Activated T-helper 9 cell treated with anti-CD3 and anti-CD28 coated beads, Interleukin-2, amount 50 U/mL, for 16 hours (primary cell): ENCODE data around the gene OR5B17.
"Not testable (repeated sequence)": the region's sequence is repeated elsewhere in the genome, so short reads cannot be mapped to it uniquely, and the experiment has no call there.

ENCODE experiments used
- DNase-seq: peaks from one replicate; pipeline ENCODE4 v3.0.0-alpha.2; 2020; ENCODE audit warnings: low read depth

Gene OR5B17

GRCh38 chr11:58358969-58359368, at the start of gene OR5B17:
TSS of gene OR5B17 (minus strand) at chr11:58359069. CDS start at chr11:58359069, 0 bp downstream.
- DNase-seq: no peak

GRCh38 chr11:58406774-58407173, 47.9 kb upstream of the OR5B17 start, which contains the start of gene OR5B3:
TSS of gene OR5B3 (minus strand) at chr11:58406874. CDS start at chr11:58403409, 3,465 bp downstream.
- no peak for DNase-seq

DNA sequence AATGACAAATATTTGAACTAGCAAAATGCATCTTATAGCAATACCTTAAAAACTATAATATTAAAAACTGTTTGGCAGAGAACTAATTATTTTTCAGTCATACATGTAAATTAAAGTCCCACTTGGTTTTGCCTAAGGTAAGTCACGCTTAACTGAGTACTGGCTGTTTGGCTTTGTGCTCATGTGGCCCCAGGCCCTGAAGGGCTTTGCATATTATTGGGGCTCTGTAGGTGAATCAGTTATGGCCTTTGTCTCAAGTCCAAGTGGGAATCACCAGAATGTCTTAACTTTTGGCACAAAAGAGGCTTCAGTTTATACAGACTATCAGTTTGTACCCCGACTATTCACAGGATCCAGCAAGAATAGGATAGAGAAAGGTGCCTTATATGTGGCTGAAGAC, 40.8 kb upstream of the OR5B17 start:
- DNase-seq: not testable (repeated sequence)

- no peak for DNase-seq
These were observed 36.7 kb upstream of the OR5B17 start for GRCh38 chr11:58395581-58395980.

DNA sequence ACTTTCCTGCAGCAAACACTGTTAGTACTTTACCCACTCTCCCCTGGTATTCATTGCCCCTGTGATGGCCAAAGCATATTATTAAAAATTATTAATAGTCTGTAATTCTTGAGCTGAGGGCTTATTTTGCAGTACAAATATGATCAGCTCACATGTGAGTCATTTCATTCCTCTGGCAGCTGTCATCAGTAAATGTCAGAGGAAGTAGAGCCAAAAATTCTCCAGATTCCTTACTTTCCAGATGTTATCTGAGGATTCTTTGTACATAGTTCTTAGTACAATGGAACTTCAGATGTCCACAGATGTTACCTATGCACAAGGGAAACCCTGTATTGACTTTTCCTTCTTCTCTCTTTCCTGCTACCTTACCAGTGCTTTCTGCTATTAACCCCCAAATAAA, 35.3 kb upstream of the OR5B17 start:
- DNase-seq: no peak

DNA sequence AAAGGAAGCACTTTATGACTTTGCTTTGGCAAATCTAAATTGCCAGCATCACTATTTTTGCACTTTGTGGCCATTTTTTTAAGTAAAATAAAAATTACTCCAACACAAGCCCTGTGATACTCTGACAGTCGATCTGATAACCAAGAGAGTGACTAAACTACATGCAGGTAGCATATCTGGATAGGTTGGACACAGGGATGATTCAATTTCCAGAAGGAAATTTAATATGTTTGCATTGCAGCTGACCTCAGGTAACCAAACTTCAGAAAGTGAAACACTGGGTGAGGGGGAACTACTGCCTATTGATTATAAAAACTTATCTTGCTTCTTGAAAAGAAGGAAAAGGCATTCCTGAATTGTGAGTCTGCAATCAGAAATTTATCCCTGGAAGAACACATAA, 33.9 kb upstream of the OR5B17 start:
- no peak for DNase-seq

- no peak for DNase-seq
These were observed 33.0 kb upstream of the OR5B17 start for GRCh38 chr11:58391879-58392278.

- no peak for DNase-seq
These were observed 31.7 kb upstream of the OR5B17 start for GRCh38 chr11:58390551-58391063.

DNA sequence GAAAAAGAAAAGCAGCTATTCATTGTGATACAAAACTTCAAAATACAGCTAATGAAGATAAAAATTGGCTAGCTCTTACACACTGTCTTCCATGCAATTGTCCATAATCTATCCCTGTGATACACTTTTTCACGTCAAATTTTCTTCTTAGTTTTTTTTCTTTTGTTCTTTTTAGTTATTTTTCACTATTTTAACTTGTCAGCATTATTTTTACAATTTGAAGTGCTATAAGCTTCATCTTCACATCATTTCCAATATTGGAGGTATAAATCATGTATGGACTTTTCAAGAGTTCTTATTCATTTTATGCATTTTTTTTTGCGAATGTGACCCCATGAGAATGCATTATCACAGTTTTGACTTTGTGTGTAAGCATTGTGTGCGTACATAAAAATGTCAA, 4.1 kb downstream of the OR5B17 start:
- no peak for DNase-seq

GRCh38 chr11:58345204-58345603, 13.7 kb downstream of the OR5B17 start:
- no peak for DNase-seq

GRCh38 chr11:58334708-58335107, 24.2 kb downstream of the OR5B17 start:
- no peak for DNase-seq

DNA sequence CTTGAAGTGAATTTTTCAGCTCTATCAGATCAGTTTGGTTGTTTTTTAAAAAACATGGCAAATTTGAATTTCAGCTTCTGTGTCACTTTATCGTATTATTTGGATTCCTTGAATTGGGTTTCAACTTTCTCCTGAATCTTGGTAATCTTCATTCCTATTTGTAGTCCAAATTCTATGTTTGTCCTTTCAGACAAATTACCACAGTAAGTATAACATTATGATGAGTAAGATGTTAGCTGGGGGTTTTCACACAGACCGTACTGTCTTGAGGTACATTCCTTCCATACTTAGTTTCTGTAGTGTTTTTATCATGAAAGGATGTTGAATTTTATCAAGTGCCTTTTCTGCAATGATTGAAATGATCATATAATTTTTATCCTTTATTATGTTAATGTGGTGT, 28.0 kb downstream of the OR5B17 start:
- DNase-seq: no peak

DNA sequence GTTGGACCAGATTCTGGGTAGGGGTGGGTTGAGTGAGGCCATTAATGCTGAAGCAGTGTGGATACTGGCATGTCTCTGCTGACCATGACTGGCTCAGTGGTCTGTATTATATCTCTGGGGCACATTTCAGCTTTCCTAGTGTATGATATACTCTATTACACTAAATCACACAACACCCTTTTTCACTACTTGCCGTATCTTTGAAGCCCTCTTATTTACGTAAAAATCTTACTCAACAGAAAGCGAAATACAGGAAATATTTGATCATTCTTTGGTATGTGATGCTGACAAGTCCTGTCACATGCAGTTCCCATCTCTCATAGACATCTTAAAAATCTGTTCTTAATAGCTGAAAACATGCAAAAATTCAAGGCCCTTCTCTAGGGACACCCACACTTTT, 40.3 kb downstream of the OR5B17 start:
- DNase-seq: no peak

DNA sequence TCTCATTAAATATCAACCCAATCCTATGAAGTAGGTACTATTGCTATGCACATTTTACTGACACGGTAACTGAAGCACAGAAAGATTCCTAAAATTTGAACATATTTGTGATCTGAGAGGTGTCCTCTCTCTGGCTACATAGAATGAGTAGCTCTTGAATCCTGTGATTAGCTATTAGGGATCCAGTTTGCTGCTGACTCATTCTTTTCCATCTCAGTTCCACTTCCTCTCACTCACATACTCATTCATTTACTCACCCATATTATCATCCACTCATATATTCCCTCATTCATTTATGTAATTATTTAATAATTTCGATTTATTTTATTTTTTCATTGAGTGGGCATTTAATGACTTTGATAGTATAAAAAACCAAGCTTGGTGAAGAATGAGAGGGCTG, 42.7 kb downstream of the OR5B17 start:
- DNase-seq: no peak
